GM12873 (cell line): ENCODE data around the gene PKN2.

ENCODE experiments used
- TF ChIP-seq, protein P1 (sequence below): IDR thresholded peaks from 2 replicates; pipeline ENCODE4 v1.5.1; 2012; ENCODE audit warnings: low read depth, mild to moderate bottlenecking, moderate library complexity, low read length, control low read depth; ENCODE audit not compliant: insufficient read depth; ENCODE audit errors: missing control alignments

PKN2 gene

DNA sequence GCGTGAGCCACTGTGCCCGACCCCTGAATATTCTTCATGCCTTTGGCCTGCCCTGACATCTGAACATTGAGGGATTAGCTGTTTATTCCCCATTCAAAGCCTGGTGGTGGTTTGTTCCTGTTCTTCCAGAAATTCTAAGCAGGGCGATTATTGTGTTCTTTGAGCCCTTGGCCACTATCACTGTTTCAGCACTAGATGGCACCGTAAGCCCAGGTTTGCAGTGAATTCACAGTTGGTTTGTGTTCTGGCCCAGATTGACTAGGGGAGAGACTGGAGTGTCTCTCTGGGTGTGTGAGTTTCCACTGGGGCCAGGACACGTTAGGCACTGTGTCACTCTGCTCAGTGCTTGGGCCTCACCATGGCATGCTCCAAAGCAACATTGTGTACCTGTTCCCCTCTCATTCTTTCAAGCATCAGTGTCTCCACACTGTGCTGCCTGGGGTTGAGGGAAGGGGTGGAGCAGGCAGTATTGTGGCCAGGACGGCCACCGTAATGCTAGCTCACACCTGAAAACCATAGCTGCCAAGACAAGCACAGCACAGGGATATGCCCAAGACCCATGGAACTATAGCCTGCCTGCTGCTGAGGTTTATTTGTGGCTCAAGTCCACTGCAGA lies 52.7 kb downstream of the PKN2 start:
- TF ChIP-seq, protein P1, sequence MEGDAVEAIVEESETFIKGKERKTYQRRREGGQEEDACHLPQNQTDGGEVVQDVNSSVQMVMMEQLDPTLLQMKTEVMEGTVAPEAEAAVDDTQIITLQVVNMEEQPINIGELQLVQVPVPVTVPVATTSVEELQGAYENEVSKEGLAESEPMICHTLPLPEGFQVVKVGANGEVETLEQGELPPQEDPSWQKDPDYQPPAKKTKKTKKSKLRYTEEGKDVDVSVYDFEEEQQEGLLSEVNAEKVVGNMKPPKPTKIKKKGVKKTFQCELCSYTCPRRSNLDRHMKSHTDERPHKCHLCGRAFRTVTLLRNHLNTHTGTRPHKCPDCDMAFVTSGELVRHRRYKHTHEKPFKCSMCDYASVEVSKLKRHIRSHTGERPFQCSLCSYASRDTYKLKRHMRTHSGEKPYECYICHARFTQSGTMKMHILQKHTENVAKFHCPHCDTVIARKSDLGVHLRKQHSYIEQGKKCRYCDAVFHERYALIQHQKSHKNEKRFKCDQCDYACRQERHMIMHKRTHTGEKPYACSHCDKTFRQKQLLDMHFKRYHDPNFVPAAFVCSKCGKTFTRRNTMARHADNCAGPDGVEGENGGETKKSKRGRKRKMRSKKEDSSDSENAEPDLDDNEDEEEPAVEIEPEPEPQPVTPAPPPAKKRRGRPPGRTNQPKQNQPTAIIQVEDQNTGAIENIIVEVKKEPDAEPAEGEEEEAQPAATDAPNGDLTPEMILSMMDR, result peak; percentile 75

DNA sequence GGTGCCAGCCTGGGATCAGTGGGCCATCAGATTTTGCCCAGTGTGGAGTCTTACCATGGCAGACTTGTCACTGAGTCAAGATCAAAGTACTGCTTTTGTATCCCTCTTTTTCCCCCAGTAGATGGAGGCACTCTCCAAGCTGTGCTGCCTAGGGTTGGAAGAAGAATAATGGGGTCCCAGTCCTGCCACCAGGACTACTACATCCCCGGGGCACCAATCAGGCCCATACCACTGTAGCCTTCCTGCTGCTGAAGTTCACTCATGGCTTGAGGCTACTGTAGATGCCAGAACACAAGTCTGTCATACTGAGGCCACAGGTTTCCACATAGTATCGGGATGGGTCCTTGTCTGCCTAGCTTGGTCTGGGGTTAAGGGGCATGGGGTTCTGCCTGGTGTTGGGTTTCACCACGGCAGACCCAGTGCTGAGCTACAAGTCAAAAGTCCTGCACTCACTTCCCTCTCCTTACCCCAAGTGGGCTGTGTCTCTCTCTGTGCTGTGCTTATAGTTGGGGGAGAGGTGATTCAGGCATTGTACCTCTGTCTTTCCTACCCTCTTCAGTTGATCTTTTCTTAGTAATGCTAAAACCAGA lies 53.4 kb downstream of the PKN2 start:
- TF ChIP-seq, protein P1, result no peak

DNA sequence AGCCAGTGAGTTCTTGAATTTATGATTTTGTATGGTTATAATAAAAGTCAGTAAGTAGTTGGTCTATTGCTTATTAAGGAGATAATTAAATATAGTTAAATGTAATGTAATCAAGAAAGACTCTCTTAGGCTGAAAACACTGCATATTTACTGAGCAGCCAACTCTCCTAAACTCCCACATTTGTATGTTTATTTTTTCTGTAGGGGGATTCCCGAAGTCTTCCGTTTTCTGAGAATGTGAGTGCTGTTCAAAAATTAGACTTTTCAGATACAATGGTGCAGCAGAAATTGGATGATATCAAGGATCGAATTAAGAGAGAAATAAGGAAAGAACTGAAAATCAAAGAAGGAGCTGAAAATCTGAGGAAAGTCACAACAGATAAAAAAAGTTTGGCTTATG lies 56.7 kb downstream of the PKN2 start:
- TF ChIP-seq, protein P1, result no peak

DNA sequence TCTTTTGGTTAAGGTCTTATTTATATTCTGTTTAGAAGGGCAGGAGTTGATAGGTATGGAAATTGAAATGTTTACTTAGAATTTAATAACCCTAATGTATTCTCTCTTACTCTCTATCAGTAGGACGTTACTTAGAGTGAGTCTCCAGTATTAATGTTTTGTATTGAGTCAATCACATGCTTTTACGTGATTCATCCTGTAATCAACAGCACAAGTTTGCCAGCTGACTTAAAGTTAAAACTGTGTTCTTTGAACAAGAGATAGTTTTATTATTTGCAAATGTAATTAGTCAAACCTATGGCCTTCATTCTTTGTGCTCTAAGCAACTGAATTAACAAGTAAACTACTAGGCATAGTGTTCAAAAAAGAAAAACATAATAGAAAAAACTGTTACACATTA lies 57.3 kb downstream of the PKN2 start:
- TF ChIP-seq, protein P1, result no peak

DNA sequence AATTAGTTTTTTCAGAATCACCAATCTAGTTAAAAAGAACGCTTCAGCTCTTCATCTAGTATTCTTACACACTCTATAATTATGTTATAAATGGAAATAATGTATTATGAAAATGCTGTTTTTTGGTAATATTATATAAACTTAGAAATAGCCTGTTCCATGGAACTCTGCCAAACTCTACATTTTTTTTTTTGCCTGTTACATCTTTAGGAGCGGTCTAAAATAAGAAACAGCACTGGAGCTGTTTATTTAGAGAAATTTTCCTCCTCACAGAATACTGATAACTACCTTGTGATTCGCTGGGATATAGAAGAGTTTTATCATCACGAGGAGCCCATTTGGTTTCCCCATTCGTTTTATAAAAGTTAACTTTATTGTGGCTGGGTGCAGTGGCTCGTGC lies 58.5 kb downstream of the PKN2 start:
- TF ChIP-seq, protein P1, result no peak

DNA sequence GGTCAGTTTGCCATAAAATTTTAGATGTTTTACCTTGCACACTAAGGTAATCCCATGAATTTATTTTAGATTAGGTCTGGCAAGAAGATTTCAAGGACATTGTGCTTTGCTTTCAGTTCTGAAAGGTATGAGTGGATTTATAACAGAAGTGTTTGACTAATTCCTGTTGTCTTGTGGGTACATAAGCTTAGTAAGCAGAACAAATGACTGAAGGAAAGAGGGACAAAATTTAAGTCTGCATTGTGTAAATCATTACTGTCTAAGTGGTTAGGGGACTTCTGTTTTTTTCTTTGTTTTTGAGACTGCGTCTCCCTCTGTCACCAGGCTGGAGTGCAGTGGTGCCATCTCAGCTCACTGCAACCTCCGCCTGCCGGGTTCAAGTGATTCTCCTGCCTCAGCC lies 60.1 kb downstream of the PKN2 start:
- TF ChIP-seq, protein P1, result no peak

DNA sequence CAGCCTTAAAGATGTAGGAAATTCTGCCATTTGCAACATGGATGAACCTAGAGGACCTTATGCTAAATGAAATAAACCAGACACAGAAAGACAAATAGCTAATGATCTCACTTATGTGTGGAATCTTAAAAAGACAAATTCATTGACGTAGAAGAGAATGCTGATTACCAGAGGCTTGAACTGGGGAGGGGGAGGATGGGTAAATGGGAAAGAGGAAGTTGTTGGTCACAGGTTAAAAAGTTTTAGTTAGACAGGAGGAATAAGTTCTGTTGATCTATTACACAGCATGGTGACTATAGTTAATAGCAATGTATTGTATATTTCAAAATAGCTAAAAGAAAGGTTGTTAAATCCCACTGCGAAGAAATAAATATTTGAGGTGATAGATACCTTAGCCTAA lies 62.8 kb downstream of the PKN2 start:
- TF ChIP-seq, protein P1, result no peak

DNA sequence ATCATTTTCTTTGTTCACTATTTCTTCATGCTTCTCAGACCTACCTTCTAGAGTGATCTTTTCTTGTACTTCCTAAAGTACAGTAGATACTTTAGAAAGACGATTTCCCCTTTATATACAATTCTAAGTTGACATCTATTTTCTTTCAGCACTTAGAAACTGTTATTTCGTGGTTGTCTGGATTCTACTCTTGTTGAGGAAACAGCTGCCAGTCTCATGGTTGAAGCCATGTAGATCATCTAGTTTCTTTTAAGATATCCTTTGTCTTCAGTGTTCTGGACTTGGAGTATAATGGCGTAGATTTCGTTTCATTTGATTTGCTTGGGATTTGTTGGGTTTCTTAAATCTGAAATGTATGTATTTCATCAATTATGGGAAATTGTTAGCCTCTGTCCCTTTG lies 67.6 kb downstream of the PKN2 start:
- TF ChIP-seq, protein P1, result no peak
